HG02678 (cell line): ENCODE data around the gene LBR.
"Not testable (repeated sequence)": the region's sequence is repeated elsewhere in the genome, so short reads cannot be mapped to it uniquely, and the experiment has no call there.

Experiments used
- ATAC-seq: cut with Tn5 transposase; IDR thresholded peaks from one replicate; pipeline ENCODE4 v1.9.1; 2021; ENCODE audit warnings: mild to moderate bottlenecking, moderate library complexity; ENCODE audit not compliant: unreplicated experiment

LBR gene

DNA sequence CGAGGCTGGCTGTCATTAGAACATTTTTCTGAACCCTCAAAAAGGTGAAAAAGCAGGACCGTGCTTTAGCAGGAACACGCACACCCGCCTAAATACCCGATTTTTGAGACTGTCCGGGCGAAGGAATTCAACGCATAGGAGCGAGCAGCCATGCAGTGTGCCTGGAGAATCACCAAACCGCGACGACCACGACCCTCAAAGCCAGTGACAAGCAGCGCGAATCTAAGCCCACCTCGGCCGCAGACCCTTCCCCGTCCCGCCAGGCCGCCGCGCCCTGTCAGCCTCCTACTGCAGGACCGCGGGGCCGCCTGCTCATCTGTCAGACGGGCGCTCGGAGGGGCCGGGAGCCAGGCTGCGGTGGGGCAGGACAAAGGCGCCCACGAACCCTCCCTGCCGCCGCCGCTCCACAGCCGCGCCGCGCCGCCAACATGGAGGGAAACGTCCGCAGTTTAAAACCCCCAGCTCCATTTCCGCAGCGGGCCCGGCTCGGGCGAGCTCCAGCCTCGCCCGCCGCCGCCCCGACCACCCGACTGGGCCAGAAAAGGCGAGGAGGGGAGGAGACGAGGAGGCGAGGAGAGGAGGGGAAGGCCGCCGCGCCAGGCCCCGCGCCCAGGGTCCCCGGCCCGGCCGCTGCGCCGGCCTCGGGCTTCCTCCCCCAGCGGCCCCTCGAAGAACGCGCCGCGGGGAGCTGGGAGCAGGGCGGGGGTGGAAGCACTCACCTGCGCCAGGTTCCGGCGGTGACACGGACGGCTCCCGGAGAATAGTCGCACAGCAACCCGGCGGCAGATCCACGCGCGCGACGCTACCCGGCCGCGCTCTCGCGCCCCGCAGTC is at the start of gene LBR:
TSS of gene LBR (minus strand) at position 804 of the 833 bp plus-strand sequence. CDS start 3,963 bp downstream, outside the sequence.
- peak; percentile 35 for ATAC-seq

DNA sequence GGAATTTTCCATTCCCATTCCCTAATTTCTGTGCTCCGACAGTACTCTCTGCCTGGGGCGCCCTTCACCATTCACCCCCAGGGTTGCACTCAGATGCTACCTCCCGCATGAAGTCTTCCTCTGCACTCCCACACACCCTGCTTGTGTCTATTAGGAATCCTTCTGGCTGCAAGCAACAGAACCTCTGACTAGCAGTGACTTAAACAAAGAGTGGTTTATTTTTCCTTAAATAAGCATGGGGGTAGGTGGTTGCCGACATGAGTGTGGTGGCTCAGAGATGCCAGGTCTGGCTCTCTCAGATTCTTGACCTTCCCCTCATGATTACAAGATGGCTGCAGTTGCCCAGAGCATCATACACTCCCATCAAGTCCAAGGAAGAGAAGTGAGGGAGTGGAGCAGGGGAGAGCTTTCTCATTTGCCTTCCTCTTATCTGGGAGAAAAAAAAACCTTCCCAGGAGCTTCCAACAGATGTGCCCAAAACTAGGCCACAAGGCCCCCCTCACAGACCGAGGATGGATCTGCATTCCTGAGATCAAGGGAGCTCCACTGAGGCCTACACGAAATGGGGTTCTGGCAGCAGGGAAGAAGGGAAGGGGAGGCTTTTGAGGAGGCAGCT is 49.6 kb upstream of the LBR start:
- ATAC-seq = no peak

DNA sequence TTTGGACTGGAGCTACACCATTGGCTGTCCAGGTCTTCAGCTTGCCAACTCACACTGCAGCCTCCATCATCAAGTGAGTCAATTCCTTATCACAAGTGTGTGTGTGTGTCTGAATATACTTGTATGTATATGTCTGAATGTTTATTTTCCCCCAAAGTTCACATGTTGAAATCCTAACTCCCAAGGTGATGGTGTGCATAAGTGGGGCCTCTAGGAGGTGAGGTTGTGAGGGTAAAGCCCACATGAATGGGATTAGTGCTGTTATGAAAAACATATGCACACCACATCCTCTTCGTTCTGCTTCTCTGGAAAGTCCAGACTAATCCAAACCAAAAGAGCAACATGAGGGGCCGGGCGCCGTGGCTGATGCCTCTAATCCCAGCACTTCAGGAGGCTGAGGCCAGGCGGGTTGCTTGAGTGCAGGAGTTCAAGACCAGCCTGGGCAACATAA is 48.7 kb upstream of the LBR start:
- no peak for ATAC-seq

DNA sequence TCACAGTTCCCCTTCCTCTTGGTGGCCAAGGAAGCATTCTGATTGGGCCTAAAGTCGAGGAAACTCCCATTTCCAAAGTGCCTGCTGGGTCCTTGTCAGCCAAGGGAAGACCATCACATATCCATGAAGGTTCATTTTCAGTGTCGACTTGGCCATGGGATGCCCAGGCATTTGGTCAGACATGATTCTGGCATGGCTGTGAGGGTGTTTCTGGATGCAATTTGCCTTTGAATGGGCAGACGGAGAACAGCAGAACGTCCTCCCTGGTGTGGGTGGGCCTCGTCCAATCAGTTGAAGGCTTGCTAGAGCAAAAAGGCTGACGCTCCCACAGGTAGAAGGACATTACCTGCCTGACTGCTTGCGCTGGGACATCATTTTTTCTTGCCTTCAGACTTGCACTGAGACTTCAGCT is 48.3 kb upstream of the LBR start:
- ATAC-seq = no peak

DNA sequence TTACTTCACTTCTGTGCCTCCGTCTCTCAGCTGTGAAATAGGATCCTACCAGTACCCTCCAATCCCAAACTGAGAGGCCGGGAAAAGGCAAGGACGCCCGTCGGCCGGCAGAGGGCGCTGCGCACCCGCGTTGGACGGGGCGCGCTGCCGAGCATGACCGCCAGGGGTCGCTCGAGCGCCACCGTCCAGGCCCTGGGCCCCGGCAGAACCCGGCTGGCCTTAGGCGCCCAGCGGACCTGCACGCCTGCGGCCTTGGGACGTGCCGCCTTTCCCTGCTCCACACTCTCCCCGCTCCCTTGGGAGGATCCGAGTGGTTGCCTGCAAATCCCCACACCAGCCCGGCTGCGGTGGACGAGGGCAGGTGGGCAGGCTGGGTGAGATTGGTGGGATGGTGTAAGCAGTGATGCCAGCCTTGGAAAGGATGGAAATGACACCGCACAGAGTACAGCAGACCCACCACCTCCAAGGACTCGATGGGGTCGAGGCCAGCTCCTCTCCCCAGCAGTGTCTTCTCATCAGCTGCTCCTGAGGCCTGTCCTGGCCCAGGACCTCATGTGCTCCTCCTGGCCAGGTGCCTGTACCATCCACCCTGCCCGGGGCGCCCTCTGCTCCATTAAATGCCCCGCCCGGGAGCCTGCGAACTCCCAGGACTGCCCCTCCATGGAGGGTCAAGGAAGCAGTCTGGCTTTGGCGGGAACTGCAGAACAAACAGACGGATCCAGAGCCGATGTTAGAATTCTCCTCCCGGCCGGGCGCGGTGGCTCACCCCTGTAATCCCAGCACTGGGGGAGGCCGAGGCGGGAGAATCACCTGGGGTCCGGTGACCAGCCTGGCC is 47.4 kb upstream of the LBR start:
- ATAC-seq = peak; percentile 64

DNA sequence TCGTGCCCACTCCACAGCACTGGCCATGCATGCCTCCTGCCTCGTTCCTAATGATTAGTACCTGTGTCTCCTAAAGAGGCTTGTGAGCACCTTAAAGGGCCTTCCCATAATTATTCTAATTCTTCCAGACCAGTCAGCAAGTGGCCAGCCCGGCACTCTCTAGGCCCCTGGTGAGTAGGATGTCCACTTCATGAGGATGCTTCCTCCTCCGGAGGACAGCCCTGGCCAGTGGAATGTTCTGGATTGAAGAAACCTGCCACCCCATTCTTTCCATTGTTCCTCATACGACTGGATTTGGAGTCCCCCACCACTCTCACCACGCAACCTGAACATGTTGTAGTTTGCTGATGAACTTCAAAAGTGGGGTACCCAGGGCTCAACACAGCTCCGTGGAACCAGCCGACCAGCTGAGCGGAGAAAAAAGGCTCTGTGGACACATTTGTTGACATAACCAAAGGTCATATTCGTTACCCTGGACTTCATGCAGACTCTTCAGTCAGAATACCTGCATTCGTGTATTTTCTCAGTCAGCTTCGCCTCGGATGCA is 46.7 kb upstream of the LBR start:
- peak; percentile 17 for ATAC-seq

DNA sequence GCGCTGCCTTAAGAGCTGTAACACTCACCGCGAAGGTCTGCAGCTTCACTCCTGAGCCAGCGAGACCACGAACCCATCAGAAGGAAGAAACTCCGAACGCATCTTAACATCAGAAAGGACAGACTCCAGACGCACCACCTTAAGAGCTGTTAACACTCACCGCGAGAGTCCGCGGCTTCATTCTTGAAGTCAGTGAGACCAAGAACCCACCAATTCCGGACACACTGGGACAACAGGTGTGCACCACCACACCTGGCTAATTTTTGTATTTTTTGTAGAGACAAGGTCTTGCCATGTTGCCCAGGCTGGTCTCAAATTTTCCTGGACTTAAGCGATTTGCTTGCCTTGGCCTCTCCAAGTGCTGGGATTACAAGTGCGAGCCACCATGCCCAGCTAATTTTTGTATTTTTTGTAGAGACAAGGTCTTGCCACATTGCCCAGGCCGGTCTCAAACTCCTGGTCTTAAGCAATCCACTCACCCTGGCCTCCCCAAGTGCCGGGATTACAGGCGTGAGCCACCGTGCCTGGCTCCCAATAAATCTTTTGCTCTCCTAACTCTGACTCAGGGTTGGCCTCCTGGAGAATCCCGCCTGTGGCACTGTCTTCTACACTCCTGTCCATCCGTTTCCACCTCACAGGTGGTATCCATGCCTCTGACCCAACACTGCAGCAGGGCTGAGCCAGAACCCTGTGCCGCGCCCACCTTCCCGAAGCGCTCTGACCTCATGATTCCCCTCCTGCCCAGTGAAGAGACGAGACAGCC is 46.0 kb upstream of the LBR start:
- not testable (repeated sequence) for ATAC-seq

DNA sequence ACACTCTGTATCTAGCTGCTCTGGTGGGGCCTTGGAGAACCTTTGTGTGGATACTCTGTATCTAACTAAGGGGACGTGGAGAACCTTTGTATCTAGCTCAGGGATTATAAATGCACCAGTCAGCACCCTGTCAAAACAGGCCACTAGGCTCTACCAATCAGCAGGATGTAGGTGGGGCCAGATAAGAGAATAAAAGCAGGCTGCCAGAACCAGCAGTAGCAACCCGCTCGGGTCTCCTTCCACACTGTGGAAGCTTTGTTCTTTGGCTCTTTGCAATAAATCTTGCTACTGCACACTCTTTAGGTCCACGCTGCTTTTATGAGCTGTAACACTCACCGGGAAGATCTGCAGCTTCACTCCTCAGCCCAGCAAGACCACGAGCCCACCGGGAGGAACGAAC is 45.4 kb upstream of the LBR start:
- not testable (repeated sequence) for ATAC-seq

DNA sequence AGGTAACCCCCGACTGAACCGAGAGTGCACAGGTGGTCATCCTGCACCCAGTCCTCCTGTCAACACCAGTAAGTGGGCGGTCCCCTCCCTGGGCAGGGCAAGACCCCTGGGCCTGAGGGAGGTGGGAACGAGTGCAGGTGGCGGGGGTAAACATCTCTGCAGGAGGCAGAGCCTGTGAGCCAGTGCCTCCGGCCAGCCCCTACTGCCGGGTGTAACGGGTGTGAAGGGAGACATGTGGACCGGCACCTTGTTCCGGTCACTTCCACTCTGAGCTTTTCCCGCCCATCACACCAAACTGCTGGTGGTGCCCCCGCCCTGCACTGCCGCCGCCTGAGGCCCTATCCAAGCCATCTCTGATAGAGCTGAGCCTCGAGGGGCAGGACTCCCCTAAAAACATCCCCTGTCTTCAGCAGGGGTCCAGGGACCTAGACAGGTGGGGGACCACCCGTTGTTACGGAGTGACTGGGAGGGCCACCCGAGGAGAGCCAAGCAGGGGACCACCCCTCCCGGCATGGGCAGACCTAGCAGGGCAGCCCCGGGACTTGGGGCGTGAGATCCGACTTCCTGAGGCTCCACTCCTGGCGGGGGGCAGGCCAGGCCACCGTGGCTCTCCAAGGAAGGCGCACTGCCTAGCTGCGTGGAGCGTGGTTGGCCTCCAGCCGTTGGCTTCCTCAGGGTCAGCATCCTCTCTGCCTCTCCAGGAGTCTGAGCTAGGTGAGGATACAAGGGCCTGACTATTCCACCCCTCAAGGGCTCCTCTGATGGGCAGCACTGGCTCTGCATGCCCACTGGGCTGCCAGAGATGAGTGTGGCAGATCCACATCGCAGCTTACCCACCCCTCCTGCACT is 43.8 kb upstream of the LBR start:
- ATAC-seq = no peak

DNA sequence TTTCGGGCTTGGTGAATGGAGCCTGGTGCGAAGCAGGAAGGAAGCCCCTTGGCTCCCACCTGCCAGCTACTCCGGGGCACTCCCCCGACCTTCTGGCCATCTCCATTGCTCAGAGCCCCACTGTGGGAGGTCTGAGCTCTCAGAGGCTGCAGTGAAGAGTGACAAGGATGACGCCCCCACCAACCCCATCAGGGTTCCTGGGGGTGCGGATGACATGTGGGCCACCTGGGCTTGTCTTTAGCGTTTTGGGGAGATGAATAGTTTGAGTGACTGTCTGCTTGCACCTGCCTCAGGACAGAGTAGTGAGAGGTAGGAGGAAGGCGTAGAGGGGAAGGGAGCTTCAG is 43.2 kb upstream of the LBR start:
- no peak for ATAC-seq

DNA sequence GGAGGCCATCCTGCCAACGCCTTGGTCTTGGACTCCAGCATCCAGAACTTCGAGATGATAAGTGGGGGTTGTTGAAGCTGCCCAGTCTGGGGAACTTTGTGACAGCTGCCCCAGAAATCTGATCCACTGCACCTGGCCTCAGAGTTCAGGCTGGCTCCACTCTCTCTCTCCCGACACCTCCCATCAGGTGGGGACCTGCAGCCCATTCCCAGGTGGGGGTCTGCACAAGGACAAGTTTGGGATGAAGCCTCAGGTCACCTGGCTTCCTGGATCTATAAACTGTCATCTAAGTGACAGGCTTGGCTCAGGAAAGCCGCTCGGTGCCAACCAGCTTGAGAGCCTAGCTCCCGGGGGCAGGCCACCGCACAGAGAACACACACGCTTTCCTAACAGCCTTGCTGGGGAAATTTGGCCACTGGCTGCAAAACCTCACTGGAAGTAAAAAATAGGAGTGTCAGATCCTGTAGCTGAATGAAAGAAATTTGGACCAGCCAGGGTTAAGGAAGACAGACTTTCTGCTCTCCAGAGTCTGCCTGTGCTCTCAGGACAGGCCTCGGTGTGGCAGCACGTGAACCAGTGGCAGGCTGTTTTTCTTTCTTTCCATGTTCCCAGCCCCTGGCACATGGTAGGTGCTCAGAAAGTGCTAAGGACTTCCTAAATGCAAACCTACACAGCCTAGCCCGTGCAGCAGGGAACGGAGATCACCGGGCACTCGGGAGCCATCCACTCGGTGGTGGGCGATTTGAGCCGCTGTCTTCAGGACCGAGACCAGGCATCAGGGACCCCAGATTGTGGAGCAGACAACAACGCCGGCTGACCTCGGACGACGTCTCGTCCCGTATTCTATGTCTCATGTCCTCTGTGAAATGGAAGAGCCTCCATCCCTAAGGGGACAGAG is 42.6 kb upstream of the LBR start:
- ATAC-seq = no peak

DNA sequence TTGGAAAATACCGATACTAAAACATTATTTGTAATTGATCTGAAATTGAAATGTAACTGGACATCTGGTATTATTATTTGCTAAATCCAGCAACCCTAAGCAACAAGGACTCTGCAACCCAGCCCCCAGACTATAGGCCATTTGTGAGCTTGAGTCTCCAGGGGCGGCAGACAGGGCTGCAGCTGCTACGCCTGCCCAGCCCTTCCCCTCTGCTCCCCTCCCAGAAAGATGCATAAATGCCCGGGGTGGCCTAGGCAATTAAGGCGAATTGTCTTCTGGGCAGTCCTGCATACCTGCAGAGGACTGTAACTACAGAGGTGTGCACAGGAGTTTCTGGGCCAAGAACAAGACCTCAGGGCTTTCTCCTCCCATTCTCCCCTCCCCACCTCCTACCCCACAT is 41.2 kb upstream of the LBR start:
- no peak for ATAC-seq

DNA sequence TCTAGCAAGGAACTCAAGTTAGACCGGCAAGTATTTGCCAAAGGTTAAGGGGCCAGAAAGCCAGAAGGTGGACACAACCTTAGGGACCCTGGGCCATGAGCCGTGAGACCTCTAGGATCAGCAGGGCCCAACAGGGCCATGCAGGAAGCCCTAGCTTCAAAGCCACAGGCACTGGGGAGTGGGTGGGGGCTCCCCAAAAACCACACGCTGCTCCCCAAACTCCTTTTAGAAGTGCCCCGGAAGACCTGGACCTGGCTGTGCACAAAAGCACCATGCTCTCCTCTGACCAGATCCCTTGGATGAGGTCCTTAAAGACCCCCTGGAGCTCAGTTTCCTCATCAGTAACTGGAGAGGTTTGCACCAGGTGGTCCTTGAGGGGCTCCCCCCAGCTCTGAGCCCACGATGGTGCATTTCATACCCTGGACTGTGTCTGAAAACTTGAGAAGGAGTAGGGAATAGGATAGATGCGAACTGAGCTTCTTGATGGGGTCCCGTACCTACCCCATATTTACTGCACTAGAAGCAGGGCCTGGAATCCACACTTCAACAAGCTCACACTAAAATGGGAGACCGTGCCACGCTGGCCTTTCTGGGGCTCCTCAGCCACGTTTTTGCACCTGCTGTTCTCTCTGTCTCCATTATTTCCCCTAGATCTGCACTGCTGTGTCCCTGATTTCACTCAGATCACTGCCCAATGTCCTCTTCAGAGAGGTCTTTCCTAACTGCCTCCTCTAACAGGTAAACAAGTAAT is 40.6 kb upstream of the LBR start:
- no peak for ATAC-seq

DNA sequence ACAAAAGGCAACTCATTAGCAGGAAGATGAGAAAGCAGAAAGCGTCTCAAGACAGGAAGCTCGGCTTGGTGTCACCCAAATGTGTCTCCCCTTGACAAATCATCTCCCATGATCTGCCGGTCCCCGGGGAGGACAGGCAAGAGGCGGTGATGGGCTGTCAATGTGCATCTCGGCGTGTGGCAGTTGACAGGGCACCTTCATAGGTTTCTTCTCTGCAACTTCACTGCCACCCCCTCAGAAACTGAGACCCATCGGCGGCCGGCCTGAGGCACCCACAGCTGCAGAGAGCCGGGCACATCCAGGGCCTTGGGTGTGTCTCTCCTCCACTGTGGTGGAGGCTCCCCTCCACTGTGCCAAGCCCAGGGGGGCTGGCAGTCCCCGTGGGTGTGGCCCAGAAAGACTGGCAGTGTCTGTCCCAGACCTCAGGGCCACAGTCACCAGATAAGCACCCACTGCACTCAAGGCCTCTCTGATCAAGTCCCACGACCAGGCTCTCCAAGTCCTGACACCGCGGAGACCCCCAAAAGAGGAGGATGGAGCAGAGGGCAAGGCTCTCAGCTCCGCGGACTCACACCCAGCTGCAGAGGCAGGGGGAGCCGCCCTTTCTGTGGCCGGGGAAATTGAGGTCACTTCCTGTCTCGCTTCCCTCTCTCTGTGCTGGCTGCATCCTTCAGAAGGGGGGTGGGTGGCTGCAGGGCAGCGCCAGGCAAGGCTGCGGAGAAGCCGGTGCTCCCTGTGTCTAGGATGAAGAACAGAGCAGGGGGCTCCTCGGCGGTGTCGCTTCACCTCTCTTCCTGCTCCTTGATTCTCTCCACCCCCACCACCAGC is 39.6 kb upstream of the LBR start:
- ATAC-seq = peak; percentile 96

DNA sequence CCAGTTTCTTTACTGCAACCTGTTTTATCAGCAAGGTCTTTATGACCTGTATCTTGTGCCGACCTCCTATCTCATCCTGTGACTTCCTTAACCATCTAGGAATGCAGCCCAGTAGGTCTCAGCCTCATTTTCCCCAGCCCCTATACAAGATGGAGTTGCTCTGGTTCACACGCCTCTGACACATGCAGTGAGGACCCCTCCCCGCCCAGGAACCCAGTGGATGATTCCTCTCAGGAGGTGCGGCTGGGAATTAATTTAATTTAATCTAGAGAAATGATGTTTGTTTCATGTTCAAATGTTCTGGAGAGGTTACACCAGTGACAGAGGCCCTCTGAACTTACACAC is 39.0 kb upstream of the LBR start:
- ATAC-seq = no peak

DNA sequence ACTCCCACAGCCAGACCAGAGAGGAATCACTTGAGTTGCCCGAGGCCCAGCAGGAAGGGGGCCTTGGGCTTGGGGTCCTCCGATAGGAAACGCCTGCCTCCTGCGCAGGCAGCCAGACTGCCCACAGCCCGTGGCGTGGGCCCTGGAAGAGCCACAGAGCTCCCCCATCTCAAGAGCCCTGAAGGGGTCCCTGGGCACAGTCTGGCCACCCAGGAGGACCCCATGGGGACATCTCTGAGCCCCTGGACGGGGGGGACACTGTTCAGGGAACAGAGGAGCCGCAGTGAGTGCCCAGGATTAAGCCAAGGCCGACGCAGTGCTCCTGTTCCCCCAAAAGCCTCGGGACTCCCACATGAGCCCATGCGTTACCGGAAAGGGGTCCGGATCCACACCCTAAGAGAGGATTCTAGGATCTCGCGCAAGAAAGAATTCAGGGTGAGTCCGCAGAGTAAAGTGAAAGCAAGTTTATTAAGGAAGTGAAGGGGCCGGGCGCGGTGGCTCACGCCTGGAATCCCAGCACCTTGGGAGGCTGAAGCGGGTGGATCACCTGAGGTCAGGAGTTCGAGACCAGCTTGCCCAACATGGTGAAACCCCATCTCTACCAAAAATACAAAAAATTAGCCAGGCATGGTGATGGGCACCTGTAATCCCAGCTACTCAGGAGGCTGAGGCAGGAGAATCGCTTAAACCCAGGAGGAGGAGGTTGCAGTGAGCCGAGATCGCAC is 38.1 kb upstream of the LBR start:
- ATAC-seq = no peak
